ENCODE data around the gene HCN4. TPM values are rescaled to one million over a fixed set of nuclear protein-coding genes. Genes with fewer than 3 reads are reported as not detected.

Gene HCN4
- total and polyA plus RNA-seq, 2 of the 8 experiments (the other 6 are each of a cell fraction or from before 2014, with no cell fraction given) = 3.7 to 8.5 TPM

- Histone ChIP-seq H2BK20ac (ENCODE audit: low read length) (no peak overlapping the region), H3K9ac (replicated peaks in 1 of 4; ENCODE audit: extremely low read depth in 1 of 4, low read depth in 3 of 4, low read length in 3 of 4) (no peak overlapping the region), H3K14ac (ENCODE audit: insufficient read length) (no peak overlapping the region), H2AK5ac (ENCODE audit: low read depth, low read length) (no peak overlapping the region; the same call in 1 of the 2 replicates), H3K9me3 (ENCODE audit: insufficient read depth in 2 of 2, low read depth in 1 of 2, low read length in 1 of 2) (no peaks in the 10 kb centered on the region), H3K36me3 (ENCODE audit: control insufficient read depth in 2 of 4, insufficient read depth in 4 of 4, low read length in 3 of 4) (no peaks in the 10 kb centered on the region), H2BK15ac (ENCODE audit: low read length) (no peak overlapping the region), H3K56ac (replicated peaks; ENCODE audit: insufficient read length, low read depth, low read length) (no peak overlapping the region), H3K4me3 (ENCODE audit: extremely low read depth in 1 of 4, insufficient read depth in 2 of 4, low read depth in 3 of 4, low read length in 4 of 4) (no peak overlapping the region), H3K23ac (ENCODE audit: insufficient read length) (no peak overlapping the region), H4K20me1 (replicated peaks in 1 of 2; ENCODE audit: control insufficient read depth in 1 of 2, insufficient read depth in 2 of 2, low read length in 2 of 2) (peaks cover 0 to 2% of the 10 kb centered on the region in 2 experiments), H2BK12ac (ENCODE audit: low read depth, low read length) (peak overlapping the region; percentile 50; the same call in 1 of the 2 replicates), H4K8ac (ENCODE audit: extremely low read depth, insufficient read depth, low read length) (no peak overlapping the region; the same call in 1 of the 2 replicates), H3K23me2 (ENCODE audit: low read depth, low read length) (no peaks in the 10 kb centered on the region; the same call in 1 of the 2 replicates), H3K18ac (ENCODE audit: extremely low read depth, low read length) (no peak overlapping the region), H3K4me1 (replicated peaks in 1 of 4; ENCODE audit: control insufficient read depth in 3 of 4, insufficient read depth in 4 of 4, low read length in 3 of 4) (peaks cover 12 to 36% (median 16%) of the 10 kb centered on the region in 4 experiments), H3K79me2 (ENCODE audit: control insufficient read depth in 1 of 2, insufficient read depth in 2 of 2, low read length in 2 of 2) (no peaks in the 10 kb centered on the region), H3K27me3 (replicated peaks in 1 of 4; ENCODE audit: control insufficient read depth in 3 of 4, extremely low read depth in 1 of 4, insufficient read depth in 3 of 4, low read length in 3 of 4) (peaks cover 0 to 16% (median 15%) of the 10 kb centered on the region in 4 experiments; a peak in 6 of 7 replicates), H2BK5ac (ENCODE audit: low read depth, low read length) (peak overlapping the region; percentile 1; the same call in 1 of the 2 replicates), H3K27ac (ENCODE audit: low read depth, low read length) (no peak overlapping the region), H4K91ac (replicated peaks; ENCODE audit: insufficient read length, low read length) (no peak overlapping the region), H3K79me1 (ENCODE audit: low read depth, low read length) (no peaks in the 10 kb centered on the region), H4K5ac (ENCODE audit: insufficient read length, low read depth, low read length) (no peak overlapping the region), H3K4me2 (ENCODE audit: insufficient read depth in 1 of 2, low read depth in 2 of 2, low read length in 2 of 2) (no peak overlapping the region), H3K4ac (replicated peaks; ENCODE audit: insufficient read length, low read depth, low read length) (no peak overlapping the region), H2AFZ (ENCODE audit: low read length) (no peak overlapping the region), H2BK120ac (replicated peaks; ENCODE audit: low read depth, low read length) (no peak overlapping the region)
- 90% methylated on average over 6 of the region's 6 CpGs; no CpG with 5 or more reads in 1 of the 2 experiments for WGBS, 2 experiments (ENCODE audit: extremely low coverage in 1 of 2, insufficient coverage in 1 of 2, insufficient read length in 1 of 2, insufficient replicate concordance in 2 of 2, low coverage in 1 of 2, low lambda C conversion rate in 2 of 2, missing lambda C conversion rate in 1 of 2)
- DNase-seq (ENCODE audit: low read depth in 1 of 2, low spot score in 2 of 2) (no peak), FAIRE-seq (no peak)
- POLR2A ChIA-PET (ENCODE audit: partially characterized antibody) = interaction anchor here (1.2 kb wide), 2 partner anchors 9 to 13 kb away, joined by 3 to 6 read pairs; no protein-coding TSS in a partner anchor
- CTCF ChIA-PET (ENCODE audit: partially characterized antibody) = interaction anchor here (0.7 to 1.7 kb wide), 4 partner anchors 22 to 69 kb away, joined by 3 to 6 read pairs (median 4); no protein-coding TSS in a partner anchor
- no peak for TF ChIP-seq SRF (IDR thresholded peaks at IDR 0.05; ENCODE audit: low read depth, low read length)
- TF ChIP-seq TAF1 (IDR thresholded peaks at IDR 0.05; ENCODE audit: low read depth, low read length) = no peak
- TF ChIP-seq CBX5 (IDR thresholded peaks at IDR 0.05; ENCODE audit: low read depth, low read length) = no peak
- no peak for TF ChIP-seq KDM5A (IDR thresholded peaks at IDR 0.05; ENCODE audit: low read length)
- TF ChIP-seq GTF2F1 (IDR thresholded peaks at IDR 0.05; ENCODE audit: borderline replicate concordance, low read depth, low read length) = no peak
- TF ChIP-seq CHD2 (IDR thresholded peaks at IDR 0.05; ENCODE audit: low read length) = no peak
- TF ChIP-seq SUZ12 (IDR thresholded peaks at IDR 0.05; ENCODE audit: low read length) = no peak
- TF ChIP-seq, protein P1, sequence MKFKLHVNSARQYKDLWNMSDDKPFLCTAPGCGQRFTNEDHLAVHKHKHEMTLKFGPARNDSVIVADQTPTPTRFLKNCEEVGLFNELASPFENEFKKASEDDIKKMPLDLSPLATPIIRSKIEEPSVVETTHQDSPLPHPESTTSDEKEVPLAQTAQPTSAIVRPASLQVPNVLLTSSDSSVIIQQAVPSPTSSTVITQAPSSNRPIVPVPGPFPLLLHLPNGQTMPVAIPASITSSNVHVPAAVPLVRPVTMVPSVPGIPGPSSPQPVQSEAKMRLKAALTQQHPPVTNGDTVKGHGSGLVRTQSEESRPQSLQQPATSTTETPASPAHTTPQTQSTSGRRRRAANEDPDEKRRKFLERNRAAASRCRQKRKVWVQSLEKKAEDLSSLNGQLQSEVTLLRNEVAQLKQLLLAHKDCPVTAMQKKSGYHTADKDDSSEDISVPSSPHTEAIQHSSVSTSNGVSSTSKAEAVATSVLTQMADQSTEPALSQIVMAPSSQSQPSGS (IDR thresholded peaks at IDR 0.05; ENCODE audit: low read length) = no peak
- no peak for TF ChIP-seq JUND (IDR thresholded peaks at IDR 0.05; ENCODE audit: low read length)
- TF ChIP-seq TEAD4 (IDR thresholded peaks at IDR 0.05; ENCODE audit: low read depth, low read length) = no peak
- no peak for TF ChIP-seq BRCA1 (IDR thresholded peaks at IDR 0.05; ENCODE audit: low read depth, low read length)
- TF ChIP-seq SAP30 (IDR thresholded peaks at IDR 0.05; ENCODE audit: insufficient read depth, insufficient replicate concordance, low read length) = no peak
- no peak for TF ChIP-seq BCL11A (IDR thresholded peaks at IDR 0.05; ENCODE audit: low read depth in 2 of 2, low read length in 2 of 2)
These were observed 5.8 kb upstream of the HCN4 start for GRCh38 chr15:73374604-73375003.
